ENCODE results near the gene HIGD1C.

DNA sequence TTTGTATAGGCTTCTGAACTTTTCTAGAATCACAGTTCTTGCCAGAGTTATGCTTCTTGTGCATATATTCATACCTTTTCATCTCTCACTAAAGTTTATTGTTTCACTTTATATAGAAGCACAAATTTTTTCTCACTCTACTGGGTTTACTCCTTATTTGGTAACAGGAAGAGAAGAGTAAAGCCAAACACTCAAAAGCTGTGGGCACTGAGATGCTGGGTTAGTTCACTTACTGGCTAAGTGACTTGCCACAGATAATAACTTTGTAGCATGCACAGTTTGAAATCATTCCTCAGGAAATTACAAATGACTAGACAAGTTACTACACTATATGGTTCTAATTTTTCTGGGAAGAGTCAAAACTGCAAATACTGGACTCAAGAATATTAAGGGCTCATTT is 7.8 kb downstream of the HIGD1C start:
- TF ChIP-seq, protein P1, sequence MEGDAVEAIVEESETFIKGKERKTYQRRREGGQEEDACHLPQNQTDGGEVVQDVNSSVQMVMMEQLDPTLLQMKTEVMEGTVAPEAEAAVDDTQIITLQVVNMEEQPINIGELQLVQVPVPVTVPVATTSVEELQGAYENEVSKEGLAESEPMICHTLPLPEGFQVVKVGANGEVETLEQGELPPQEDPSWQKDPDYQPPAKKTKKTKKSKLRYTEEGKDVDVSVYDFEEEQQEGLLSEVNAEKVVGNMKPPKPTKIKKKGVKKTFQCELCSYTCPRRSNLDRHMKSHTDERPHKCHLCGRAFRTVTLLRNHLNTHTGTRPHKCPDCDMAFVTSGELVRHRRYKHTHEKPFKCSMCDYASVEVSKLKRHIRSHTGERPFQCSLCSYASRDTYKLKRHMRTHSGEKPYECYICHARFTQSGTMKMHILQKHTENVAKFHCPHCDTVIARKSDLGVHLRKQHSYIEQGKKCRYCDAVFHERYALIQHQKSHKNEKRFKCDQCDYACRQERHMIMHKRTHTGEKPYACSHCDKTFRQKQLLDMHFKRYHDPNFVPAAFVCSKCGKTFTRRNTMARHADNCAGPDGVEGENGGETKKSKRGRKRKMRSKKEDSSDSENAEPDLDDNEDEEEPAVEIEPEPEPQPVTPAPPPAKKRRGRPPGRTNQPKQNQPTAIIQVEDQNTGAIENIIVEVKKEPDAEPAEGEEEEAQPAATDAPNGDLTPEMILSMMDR (IDR thresholded peaks at IDR 0.05): no peak
- no peak for TF ChIP-seq POLR2A (IDR thresholded peaks at IDR 0.05)
- TF ChIP-seq POLR2AphosphoS5 (IDR thresholded peaks at IDR 0.05): no peak
- TF ChIP-seq EP300 (IDR thresholded peaks at IDR 0.05; ENCODE audit: low read depth): no peak

Data from transverse colon (tissue), 4 donors.